Raji (cell line): ENCODE data around the gene MICALL1.
A peak's percentile ranks its signal among the peaks of the same experiment; 100 is the strongest.

Source experiments
- POLR2A ChIP-seq: IDR thresholded peaks from 2 replicates; pipeline ENCODE4 v1.6.1; 2011; ENCODE audit warnings: low read depth, low read length, control low read depth; ENCODE audit not compliant: insufficient read depth

Gene MICALL1

DNA sequence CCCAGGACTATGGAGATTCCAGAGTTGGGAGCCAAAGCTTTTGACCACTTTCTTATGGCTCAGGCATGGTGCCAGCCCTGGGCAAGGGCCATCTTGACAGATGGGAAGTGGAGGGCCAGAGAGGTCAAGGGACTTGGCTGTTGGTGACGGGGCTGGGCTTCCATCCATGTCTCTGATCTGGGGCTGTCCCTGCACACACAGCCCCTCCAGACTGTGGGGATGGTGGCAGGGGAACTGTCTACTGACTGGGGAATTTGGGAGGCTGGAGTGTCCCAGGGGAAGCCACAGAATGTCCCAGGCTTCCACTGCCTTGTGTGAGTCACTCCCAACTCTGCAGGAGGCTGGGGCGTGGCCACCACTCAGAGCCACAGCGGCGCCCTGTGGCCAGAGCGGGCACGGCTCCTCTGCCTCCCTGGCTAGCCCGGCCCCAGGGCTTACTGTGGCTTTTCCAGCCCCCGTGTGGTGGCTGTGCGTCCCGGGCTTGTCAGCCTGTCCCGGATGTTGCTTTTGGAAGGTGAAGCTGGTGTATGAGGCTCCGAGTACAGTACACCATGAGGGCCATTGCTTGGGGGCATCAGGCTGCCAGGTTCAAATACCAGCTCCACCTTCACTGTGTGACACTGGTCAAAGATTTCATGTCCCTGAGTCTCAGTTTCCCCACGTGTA is 27.7 kb downstream of the MICALL1 start:
- TF ChIP-seq POLR2A, result no peak

- no peak for TF ChIP-seq POLR2A
Observed at GRCh38 chr22:37940698-37941376, 34.7 kb downstream of the MICALL1 start.

DNA sequence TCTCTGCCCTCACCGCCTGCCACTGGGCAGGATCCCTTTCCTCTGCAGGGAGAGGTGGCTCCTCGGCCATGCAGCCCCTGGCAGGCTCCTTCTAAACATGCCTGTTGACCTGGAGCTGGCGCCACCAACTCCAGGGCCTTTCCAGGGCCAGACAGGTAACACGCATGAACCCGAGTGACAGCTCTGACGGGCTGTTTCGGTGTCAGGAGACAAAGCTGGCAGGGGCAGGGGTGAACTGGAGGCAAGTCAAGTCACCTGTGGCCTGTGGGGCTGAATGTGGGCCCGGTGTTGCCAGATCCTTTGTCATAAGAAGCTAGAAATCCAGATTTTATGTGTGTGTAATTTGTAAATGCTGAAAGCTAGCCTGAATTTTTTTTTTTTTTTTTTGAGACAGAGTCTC is 36.0 kb downstream of the MICALL1 start:
- TF ChIP-seq POLR2A, result no peak

- no peak for TF ChIP-seq POLR2A
Observed at GRCh38 chr22:37943136-37943824, 37.2 kb downstream of the MICALL1 start.

GRCh38 chr22:37943825-37944198 is 37.7 kb downstream of the MICALL1 start:
- TF ChIP-seq POLR2A, result no peak

DNA sequence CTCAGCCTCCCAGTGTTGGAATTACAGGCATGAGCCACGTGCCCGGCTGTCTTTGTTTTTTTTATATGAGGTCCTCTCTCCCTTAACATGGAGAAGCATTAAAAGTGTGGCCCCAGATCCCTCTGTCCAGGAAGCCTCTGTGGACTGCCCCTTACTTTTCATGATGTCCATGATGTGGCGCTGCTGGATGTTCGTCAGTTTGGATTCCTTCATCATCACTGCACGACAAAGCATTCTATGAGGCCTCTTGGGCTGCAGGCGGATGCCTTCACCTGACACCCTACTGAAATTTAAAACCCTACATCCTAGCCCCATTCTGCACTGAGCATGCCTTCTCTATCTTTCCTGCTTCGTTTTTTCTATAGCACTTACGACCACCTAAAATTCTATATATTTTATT is 45.2 kb downstream of the MICALL1 start:
- TF ChIP-seq POLR2A, result no peak

DNA sequence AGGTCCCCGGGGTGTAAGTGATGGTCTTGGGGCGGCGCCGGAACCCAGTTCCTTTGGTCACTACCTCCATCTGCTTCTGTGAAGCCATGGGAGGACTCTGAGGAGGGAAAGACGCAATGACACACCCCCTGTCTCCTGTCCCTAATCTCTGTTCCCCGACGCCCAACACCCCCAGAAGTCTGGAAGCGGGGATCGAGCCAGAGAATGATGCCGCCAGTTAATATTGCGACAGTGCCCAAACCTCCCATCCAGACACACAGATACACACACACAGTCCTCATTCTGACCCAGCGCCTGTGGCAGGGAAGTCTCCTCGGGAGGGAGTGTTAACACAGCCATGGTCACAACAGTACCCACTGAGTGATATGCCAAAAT is 47.0 kb downstream of the MICALL1 start:
- TF ChIP-seq POLR2A, result no peak

GRCh38 chr22:37953437-37954179 is 47.5 kb downstream of the MICALL1 start, which contains the start of the genes C22orf23 and POLR2F:
Gene C22orf23, minus strand, starts transcription at chr22:37953601. Its CDS starts 452 bp downstream, at chr22:37953149.
Gene POLR2F, plus strand, starts transcription at chr22:37953699. Its CDS starts 89 bp downstream, at chr22:37953788.
- peak; percentile 95 for TF ChIP-seq POLR2A

- TF ChIP-seq POLR2A, result no peak
Observed at GRCh38 chr22:37954686-37955085, 48.6 kb downstream of the MICALL1 start.

GRCh38 chr22:37957232-37957631 is 51.1 kb downstream of the MICALL1 start:
- no peak for TF ChIP-seq POLR2A

DNA sequence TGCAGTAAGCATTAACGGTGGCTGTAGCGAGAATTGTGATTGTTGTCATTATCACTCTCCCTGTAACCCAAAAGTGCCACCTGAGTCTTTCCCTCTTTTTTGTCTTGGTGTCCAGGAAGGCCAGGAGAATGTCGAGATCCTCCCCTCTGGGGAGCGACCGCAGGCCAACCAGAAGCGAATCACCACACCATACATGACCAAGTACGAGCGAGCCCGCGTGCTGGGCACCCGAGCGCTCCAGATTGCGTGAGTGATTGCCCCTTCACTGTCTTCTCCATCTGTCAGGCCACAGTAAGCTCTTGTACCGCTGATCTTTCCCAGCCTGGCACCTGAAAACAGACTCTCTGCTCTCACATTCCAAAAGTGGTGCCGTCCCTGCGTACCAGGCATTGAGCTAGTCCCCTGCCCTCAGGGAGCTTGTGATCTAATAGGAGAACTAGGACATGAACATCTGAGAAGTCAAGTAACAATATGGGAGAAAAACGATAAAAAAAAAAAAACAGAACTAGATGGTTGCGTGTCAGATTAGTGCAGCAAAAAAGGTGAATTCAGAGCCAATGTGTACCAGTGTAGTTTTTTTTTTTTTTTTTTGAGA is 53.2 kb downstream of the MICALL1 start:
- TF ChIP-seq POLR2A, result no peak

GRCh38 chr22:37961062-37961461 is 55.0 kb downstream of the MICALL1 start:
- TF ChIP-seq POLR2A, result no peak

- TF ChIP-seq POLR2A, result no peak
Observed at GRCh38 chr22:37965940-37966664, 60.0 kb downstream of the MICALL1 start.

DNA sequence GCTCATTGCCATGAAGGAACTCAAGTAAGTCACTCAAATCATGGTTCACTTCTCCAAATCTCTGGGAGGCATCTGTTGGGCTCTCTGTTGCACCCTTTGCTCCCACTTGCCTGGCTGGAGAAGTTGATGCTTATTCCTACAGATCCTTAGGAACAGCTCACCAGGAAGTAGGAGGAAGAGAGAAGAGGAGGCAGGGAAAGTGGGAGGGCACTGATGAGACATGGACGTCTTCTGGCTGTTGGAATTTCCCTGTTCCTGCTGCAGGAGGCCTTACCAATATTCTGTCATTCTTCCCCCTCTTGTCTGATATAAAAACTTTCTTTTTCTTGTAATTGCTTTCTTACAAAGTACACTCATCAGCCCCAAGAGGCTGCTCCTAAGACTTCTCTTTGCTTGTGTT is 61.0 kb downstream of the MICALL1 start:
- no peak for TF ChIP-seq POLR2A
